Stromal cell of bone marrow (primary cell): Measurements from ENCODE around the gene LSAMP.
"Not testable (repeated sequence)": the region's sequence is repeated elsewhere in the genome, so short reads cannot be mapped to it uniquely, and the experiment has no call there.

Experiments used
- DNase-seq: peaks from one replicate; pipeline ENCODE4 v3.0.0-alpha.2; 2012; ENCODE audit warnings: low read depth

Gene LSAMP

DNA sequence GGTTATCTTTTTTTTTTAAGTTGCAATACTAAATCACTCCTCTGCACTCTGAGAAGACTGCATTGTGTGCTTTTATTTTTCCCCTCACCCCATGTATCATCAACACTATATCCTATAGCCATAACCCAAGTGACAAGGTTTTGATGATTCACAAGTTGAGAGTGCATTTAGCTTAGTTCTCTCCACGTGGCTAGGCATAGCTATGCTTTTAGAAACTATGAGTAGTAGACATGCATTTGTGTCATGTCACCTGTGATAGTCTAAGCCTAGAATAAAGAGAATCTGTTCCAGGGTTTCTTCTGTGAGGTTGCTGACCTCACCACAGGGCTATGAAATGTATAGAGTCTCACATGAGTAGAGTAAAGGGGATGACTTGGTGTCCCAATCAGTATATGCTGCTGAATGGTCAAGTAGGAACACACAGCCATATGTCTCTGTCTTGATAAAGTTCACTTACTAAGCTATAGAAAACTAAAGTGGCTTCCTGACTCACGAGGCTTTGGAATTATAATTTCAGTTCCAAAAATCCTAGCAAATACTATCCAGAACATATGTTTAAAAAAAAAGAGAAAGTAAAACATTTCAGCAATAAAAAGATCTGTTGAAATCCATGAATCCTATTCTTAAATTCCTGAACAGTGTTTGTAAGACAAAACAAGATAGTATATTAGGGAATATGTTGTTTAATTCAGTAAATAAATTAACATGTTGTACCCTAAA, 206.3 kb downstream of the LSAMP start:
- no peak for DNase-seq

DNA sequence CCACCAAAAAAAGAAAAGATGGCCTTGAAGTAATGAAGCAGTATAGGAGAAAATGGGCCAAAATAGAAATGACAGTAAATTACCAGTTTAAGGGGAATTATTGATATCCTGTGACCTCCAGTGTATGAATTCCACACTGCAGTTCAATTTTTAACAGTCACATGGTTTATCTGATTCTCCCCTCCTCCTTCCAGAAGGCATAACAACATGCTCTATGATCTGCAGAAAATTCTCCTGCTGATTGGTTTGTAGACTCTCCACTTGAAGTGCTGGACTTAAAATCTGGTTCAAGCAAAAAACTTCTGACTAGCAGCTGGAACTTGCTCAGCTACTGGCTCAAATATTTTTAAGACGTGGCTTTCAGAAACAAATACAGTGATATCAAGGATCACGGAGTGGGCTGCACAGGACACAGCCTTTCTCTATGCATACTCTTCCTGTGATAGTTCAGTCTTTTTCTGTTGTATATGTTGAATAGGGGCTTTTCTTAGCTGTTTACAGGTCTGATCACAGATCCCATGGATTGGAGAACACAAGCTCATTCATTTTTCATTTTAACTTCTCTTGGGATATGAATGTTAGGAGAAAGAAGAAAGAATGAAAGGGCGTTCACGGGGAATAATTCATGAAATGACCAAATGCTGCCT, 211.5 kb downstream of the LSAMP start:
- DNase-seq: no peak

DNA sequence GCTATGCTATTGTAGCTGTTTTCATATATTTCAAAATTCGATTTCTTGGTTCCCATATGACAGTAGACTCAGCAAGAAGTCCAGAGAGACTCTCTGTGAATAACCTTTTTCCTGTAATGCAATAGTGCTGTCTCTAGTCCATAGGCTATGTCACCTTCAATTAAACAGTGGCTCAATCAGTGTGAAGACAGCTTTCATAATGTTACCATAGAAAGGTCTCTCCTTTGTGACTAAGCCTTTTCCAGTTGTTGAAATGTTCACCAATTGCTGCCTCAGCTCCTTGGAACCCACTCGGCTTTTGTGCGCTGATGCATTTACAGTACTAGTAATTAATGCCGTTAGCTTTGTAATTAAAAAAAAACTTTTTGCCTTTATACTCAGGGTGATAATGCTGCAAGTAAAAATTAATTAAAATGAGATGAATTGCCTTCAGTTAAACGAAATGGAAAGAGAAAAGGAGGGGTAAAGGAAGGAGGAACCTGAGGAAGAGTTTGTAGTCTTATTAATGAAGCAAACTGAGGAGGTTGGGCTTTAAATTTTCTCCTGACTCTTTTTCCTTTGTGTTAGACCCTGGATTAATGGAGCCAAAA, 214.8 kb downstream of the LSAMP start:
- no peak for DNase-seq

DNA sequence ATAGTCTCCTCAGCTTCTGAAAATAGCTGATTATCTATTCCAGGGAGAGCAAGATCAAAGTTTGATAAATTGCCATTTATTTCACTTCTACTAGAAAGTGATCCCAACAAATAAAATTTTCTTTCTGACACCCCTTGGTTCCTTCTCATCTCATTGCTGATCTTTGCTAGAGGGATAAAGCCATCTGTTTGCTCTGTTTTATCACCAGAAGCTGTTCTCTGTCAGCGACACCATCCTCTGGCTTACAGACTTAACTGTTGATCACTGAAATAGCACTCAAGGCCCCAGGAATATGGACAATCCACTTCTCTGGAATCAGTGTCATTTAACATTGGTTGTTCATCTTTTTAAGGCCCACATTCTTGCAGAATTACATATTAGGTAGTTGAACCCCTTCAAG, 219.0 kb downstream of the LSAMP start:
- no peak for DNase-seq

DNA sequence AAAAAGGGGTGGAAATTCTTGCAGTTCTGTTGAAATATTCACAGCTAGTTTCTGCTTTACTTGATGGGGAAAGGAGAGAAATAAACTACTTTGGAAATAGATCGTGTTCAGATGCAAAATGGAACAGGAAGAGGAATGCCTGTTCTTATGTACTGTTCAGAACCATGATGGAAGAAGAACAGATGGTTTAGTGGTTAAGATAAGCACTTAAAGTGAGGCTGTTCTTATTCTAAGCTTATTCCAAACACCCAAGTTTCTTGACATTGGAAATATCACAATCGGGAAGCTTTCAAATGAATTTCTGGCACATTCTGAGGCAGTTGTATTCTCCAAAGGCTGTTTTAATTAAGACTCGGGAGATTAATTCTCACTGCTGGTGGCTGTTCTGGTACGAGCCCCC, 228.5 kb downstream of the LSAMP start:
- DNase-seq: no peak

DNA sequence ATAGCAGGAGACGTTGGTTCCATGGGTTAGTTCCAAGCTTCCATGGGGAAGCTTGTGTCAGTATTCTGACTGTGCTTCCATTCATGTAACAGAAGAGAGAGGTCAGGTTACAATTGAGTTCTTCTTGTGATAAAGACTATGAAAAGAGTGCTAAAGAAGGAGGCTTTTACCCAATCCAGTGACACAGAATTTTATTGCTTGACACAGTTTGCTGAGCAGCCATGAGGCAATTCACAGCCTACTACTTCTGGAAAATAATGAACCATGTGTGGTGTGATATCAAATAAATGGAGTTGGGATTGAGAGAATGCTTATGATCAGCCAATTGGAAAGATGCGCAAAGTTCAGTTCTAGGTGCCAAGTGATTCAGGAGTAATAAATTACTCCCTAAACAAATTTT, 233.4 kb downstream of the LSAMP start:
- no peak for DNase-seq

DNA sequence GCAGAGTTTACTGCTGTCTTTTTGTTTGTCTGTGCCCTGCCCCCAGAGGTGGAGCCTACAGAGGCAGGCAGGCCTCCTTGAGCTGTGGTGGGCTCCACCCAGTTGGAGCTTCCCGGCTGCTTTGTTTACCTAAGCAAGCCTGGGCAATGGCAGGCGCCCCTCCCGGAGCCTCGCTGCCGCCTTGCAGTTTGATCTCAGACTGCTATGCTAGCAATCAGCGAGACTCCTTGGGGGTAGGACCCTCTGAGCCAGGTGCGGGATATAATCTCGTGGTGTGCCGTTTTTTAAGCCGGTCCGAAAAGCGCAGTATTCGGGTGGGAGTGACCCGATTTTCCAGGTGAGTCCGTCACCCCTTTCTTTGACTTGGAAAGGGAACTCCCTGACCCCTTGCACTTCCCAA, 236.5 kb downstream of the LSAMP start:
- not testable (repeated sequence) for DNase-seq

DNA sequence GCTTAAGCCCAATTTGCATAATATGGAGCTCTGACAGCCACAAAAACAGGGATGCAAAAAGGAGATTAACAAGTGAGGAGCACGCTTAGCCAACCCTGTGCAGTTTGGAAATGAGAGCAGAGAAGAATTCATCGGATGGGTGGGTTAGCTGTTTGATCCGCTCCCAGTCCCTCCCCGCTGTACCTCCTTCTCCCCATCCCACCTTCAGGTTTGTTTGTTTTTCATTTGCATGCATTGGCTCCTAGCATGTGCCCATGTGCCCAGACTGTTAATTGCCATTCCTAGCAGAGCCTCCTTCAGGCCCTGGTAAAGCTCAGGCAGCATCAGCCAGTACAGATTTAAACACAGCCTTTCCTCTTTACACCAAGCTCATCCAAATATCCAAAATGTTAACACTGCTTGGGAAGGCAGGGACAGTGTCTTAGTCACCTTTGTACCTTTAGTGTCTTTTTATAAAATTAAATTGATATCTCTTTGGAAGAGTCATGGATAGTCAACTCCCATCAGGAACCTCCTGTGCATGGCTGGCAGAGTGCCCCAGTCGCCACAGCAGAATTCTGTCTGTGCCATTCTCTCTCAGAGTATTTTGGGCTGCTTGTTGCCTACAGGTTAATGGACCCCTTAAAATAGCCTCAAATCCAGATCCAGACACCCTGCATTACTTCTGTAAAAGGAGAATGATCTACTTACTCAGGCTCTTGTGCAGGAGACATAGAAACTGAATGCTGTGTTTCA, 244.2 kb downstream of the LSAMP start:
- no peak for DNase-seq

DNA sequence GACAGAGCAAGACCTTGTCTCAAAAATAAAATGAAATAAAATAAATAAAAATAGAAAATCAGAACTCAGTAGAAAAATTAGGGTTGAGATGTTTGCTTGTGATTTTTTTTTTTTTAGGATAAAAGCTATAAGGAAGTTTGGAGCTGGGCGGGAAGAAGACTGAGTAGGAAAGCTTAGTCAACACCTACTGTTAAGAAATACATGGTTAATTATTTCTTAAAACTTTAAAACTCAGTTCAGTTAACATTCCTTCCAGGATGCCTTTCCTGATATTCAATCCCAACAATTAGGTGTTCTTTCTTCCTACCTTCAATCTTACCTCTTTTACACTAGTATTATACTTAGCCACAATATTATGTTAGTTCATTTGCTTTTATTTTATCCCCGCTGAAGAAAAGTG, 246.2 kb downstream of the LSAMP start:
- DNase-seq: no peak

DNA sequence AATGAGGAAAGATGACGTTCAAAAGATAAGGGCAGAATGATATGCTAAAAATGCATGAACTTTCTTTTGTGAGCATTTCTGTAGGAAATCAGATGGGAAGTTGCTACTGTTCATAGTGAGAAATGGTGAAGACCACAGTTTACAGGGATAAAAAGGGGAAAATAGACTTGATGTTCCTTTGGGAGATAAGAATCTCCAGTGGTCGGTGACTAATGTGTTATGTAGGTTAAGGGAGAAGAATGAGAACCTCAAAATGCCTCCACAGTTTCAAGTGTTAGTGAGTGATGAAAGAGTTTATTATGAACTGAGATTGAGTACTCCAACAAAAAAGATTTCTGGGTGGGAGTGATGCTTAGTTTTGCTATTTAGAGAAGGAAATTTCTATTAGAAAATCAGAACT, 247.2 kb downstream of the LSAMP start:
- no peak for DNase-seq

DNA sequence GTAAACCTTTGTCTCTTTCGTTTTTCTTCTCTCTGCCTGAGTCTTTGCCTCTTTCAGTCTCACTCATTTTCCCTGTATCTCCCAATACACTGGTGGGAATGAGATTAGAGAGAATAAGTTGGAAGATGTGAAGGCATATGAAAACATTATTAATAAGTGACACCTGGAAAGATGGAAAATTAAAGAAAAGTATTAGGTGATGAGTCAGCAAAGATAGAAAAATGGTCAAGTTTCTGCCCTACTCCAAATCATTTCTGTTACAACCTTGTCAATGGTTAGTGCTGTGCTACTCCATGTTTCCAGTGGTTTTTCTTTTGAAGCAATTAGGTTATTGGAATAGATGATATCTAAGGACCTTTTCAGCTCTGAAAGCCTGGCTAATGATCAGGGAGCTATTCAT, 252.8 kb downstream of the LSAMP start:
- no peak for DNase-seq

DNA sequence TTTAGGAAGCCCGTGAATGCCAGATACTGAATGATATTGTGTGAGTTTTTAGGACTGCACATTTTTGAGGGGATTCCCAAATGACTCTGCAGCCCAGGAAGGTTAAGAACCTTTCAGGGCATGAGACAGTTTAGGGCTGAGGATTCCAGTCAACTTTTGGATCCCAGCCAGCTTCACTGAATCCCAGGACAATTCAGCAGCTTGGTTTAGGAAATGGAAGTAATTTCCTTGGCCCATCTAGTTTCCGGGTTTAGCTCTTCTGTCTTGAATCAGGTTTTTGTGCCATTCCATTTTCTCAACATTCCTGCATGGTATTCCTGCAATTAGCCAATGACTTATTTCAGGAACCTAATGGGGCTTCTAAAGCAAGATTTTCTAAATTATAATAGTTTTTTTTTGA, 253.9 kb downstream of the LSAMP start:
- no peak for DNase-seq

DNA sequence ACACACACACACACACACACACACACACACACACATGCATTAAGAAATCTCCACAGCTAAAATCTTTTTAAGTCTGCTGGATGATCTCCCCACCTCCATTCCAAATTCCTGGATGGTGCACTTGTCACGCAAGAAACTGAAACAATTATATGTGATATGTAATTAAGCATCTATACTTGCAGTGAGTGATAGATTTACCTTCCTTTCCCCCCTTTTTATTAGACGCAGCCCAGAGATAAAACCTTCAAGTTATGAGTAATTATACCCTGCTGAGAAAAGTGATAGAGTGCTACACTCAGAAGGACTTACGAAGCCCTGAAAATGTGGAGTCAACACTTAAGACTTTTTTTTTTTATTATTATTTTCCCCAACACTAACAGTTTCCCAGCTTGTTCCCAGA, 255.2 kb downstream of the LSAMP start:
- DNase-seq: no peak

DNA sequence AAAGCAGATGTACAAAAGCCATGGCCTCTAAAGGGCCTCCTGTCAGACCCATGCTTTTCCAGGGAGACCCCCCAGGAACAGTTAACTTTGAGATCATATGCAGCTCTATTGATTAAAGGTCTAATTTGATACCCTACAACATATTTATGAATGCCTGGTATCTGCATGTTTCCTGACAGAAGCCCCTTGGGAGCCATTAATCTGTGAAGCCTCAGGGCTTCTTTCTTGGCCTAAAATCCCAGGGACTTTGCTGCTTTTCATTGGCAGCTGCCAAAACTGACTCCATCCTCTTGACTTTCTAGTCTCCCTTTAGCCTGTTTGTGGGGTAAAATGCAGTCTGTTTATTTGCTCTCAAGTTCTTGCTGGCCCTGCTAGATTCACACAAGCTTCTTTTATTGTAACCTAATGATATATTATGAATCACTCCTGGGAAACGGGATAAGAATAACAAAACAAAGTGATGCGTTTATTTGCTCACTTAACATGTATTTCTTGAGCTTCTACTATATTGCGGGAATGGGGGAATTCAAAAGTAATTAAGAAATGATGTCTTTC, 257.0 kb downstream of the LSAMP start:
- peak; percentile 19 for DNase-seq

DNA sequence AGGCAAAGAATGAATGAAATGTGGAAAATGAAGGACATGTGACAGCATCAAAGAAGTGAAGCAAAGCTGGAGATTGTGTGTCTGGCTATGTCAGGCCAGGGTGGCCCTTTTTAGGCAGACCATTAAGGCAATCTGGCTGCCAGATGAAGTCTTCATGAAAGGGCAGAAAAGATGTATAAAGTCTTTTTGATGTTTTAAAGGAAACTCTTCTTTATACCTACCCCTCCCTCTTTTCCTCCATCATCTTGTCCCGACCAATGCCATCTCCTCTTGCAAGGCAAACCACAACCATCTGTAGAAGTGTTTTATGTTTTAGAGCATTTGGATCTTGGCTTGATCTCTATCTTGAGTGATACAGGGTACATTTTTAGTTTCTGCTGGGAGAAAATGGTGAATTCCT, 259.2 kb downstream of the LSAMP start:
- DNase-seq: no peak

DNA sequence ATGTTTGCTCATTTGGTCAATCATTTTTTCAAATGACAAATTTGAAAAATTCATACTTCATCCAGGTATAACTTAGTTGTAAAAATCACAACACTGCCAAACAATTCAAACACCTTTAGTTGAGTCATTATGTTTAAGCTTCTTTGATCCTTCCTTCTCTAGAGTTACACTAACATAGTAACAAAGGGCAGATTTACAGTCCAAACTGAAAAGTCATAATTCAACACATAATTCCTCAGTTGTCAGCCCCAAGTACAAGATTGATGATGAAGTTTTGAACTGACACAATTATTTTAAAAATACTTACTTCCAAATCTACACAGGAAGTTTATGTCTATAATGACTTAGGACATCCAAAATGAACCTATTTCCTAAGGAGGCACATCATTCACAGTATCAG, 264.1 kb downstream of the LSAMP start:
- DNase-seq: no peak

DNA sequence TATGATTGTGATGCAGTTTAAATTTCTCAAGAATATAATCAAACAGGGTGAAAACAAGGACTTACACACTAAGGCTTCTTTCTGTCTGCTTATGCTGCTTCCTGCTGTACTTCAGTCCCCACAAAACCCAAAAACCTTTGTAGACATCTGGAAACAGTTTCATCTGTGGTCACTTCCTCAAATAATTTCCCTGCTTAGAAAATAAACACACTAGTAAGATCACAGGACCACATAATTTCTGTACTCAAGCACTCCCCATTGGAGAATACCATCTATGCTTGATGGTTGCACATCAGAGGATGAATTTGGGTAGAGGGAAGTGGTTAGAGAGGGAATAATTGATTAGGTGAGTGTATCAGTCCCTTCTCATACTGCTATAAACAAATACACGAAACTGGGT, 266.2 kb downstream of the LSAMP start:
- DNase-seq: peak; percentile 40

DNA sequence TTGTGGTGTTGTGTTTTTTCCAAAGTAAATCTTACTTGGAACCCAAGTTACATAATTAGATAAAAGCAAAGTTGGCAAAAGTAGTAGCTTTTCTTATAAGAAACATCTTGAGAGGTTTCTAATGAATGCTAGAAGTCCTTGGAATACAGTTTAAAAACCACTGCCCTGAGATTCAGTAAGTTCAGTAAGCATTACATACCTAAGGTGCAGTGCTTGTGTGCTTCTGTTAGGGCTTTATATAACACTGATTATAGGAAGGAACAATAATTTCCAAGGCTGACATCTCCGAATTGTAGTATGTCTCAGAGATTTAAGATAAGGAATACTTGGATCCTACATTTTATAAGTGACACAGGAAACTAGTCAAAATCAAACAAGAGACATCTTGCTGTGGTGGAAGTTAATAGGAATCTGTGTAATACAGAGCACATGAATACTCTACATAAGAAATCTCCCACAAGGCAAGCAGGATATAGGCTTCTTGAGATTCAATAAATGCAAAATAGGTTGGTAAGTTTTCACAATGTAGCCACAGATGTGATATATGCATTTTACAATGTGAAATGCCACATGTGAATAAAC, 268.2 kb downstream of the LSAMP start:
- no peak for DNase-seq

DNA sequence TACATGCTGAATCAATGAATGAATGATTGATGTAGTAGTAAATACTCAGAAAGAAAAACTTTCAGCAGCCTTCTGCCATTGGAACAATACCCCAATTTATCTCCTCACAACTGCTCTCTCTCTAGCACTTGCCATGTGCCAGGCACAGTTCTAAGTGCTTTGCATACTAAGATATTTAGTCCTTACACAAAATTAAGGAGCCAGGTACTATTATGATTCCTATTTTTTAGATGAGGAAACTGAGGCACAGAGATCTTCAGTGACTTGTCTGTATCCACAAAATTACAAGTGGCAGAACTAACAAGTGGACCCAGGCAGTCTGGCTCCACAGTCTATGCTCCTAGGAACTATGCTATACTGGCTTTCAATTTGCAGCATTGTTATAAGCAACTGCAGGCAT, 279.2 kb downstream of the LSAMP start:
- DNase-seq: no peak

DNA sequence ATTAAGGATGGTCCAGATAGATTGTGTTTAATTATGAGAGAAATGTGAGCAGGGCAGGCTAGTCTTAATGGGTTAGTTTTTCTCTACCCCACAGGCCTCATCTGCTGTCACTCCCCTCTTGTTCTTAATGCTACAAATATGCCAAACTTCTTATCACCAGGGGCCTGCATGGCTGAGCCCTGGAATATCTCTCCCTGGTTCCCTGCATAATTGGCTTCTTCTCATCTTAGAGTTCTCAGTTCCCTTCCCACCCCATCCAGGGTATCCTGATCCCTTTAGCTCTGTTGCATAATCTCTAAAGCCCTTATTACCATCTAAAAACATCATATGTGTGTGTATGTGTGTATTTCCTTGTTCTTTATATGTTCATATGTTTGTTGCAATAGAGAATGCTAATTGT, 279.6 kb downstream of the LSAMP start:
- no peak for DNase-seq

DNA sequence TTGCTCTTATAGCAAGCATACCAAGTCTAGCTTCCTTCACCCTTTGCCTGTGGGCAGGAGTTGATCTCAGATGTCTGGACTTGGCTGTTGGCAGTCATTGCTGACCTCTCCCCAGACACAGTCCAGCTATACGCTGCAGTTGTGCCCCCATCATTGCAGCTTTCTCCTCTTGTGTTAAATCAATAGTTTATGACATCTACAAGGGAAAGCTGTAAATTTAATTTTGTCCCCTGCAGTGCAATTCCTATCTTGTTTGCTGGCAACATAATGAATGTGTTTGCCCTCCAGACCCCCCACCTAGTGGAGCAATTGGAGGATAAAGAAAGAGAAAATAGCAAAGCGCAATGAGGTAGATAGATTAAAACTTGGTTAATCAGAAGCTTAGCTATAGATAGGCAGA, 280.2 kb downstream of the LSAMP start:
- DNase-seq: no peak

DNA sequence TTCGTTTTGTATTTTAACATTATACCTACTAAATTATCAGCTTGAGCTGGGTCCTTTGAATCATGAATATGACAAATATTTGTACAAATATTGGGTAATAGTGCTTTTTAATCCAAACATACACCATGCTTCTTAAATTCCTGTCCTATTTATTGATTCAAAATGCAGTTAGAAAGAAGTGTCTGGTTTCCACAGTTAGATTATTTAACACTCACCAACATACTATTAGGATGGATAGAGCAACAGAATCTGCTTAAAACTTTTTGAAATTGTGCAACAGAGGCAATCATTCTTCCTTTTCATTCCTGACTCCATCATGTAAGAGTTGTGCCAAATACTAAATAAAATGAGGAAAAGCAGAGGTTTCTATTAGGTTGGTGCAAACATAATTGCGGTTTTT, 281.2 kb downstream of the LSAMP start:
- no peak for DNase-seq
